K562 (cell line): ENCODE measurements around the gene ARHGAP30.

Source experiments
- ASH1L ChIP-seq: fragments of 450-650 bp; IDR thresholded peaks from 2 replicates; pipeline ENCODE4 v1.6.1; 2018; ENCODE audit warnings: borderline replicate concordance, mild to moderate bottlenecking, low read depth; ENCODE audit not compliant: partially characterized antibody
- CTCF ChIP-seq, 3 experiments: IDR thresholded peaks in 2 of 3; conservative IDR thresholded peaks in 1 of 3; 2 replicates each; pipeline ENCODE4 v1.5.1; 2011 to 2012; ENCODE audit warnings: low read length in 3 of 3, mild to moderate bottlenecking in 3 of 3, control low read depth in 2 of 3, improper control_type of control experiment in 1 of 3, inconsistent platforms in 1 of 3, low read depth in 1 of 3, mixed read lengths in 1 of 3, moderate library complexity in 1 of 3; ENCODE audit not compliant: insufficient read depth in 2 of 3
- DDX20 ChIP-seq: fragments of 450-650 bp; IDR thresholded peaks from 2 replicates; pipeline ENCODE4 v1.6.1; 2016; ENCODE audit warnings: missing genetic modification characterization, low read depth, mild to moderate bottlenecking, missing compliant biosample characterization, moderate library complexity
- GATA2 ChIP-seq: sonication (generic); formaldehyde crosslinking; IDR thresholded peaks from 2 replicates; pipeline ENCODE4 v1.4.0; 2020; ENCODE audit warnings: mild to moderate bottlenecking, missing genetic modification reagents
- HMGXB4 ChIP-seq: sonication (generic); formaldehyde crosslinking; IDR thresholded peaks from 2 replicates; pipeline ENCODE4 v1.8.1; 2023; ENCODE audit warnings: mild to moderate bottlenecking, missing genetic modification reagents
- MAX ChIP-seq: sonication (generic); formaldehyde crosslinking; IDR thresholded peaks from 2 replicates; pipeline ENCODE4 v1.9.0; 2022; ENCODE audit warnings: mild to moderate bottlenecking, missing genetic modification reagents
- NR3C1 ChIP-seq: sonication (generic); formaldehyde crosslinking; IDR thresholded peaks from 2 replicates; pipeline ENCODE4 v1.8.1; 2022; ENCODE audit warnings: missing genetic modification reagents
- POLR2AphosphoS2 ChIP-seq: IDR thresholded peaks from 2 replicates; pipeline ENCODE4 v1.6.1; 2012; ENCODE audit warnings: low read length, improper control_type of control experiment
- POLR2H ChIP-seq: IDR thresholded peaks from 2 replicates; pipeline ENCODE4 v1.6.1; 2016; ENCODE audit warnings: missing genetic modification characterization, low read depth, mild to moderate bottlenecking, control low read depth, missing compliant biosample characterization, moderate library complexity
- ZNF384 ChIP-seq: IDR thresholded peaks from 2 replicates; pipeline ENCODE4 v1.6.1; 2012; ENCODE audit warnings: low read depth, low read length, improper control_type of control experiment

- TF ChIP-seq POLR2AphosphoS2 = no peak
- TF ChIP-seq ZNF384 = no peak
- no peak for TF ChIP-seq CTCF (IDR thresholded peaks at IDR 0.05 in 2 of 3, conservative IDR thresholded peaks at IDR 0.05 in 1 of 3; ENCODE audit: insufficient read depth in 2 of 3, low read depth in 1 of 3, low read length in 3 of 3)
- TF ChIP-seq NR3C1 (CRISPR knock-in tag) = no peak
- no peak for TF ChIP-seq HMGXB4 (CRISPR knock-in tag)
- TF ChIP-seq MAX (CRISPR knock-in tag) = no peak
- no peak for TF ChIP-seq GATA2 (CRISPR knock-in tag)
- no peak for TF ChIP-seq ASH1L
- no peak for TF ChIP-seq POLR2H
- TF ChIP-seq DDX20 (tag) = no peak
Measured at GRCh38 chr1:161077426-161077825, 7.7 kb upstream of the ARHGAP30 start.
